Caco-2 (cell line): ENCODE results near the gene PTPRN2. TPM values are rescaled to one million over a fixed set of nuclear protein-coding genes. Genes with fewer than 3 reads are reported as not detected.

Experiments used
- BruUV-seq: library from RNA; stranded (reverse); fragments of 400-500 nt; replicated peaks from 2 replicates; lab custom pipeline; 2021; lab: Mats Ljungman, UMichigan
- CTCF ChIA-PET: fragments of 300-600 bp; sonication (Branson Sonifier 250); formaldehyde crosslinking; loops from one replicate; lab custom pipeline; 2022; ENCODE audit warnings: antibody characterized with exemption; lab: Charles Lee
- POLR2A ChIA-PET: fragments of 300-600 bp; sonication (Branson Sonifier 250); formaldehyde crosslinking; loops from one replicate; lab custom pipeline; 2022; ENCODE audit warnings: antibody characterized with exemption; lab: Charles Lee
- DNase-seq, 2 experiments: peaks; one replicate each; pipeline versions ENCODE4 v3.0.0 to v3.0.0-alpha.2; 2020 to 2022
- H3K27me3 ChIP-seq: replicated peaks from 2 replicates; pipeline ENCODE4 v1.6.0; 2011; ENCODE audit warnings: low read length; ENCODE audit not compliant: control insufficient read depth, insufficient read depth
- H3K36me3 ChIP-seq: 2 replicates; pipeline ENCODE4 v1.5.1; 2011; ENCODE audit warnings: low read length; ENCODE audit not compliant: control insufficient read depth, insufficient read depth
- H3K4me1 ChIP-seq: fragments of 250-450 bp; sonication (Bioruptor Pico); 2 replicates; pipeline ENCODE4 v1.5.1; 2020; ENCODE audit warnings: mild to moderate bottlenecking
- H3K4me3 ChIP-seq: 2 replicates; pipeline ENCODE4 v1.5.1; 2011; ENCODE audit warnings: low read depth, mild to moderate bottlenecking, control low read depth, low read length
- H3K9me3 ChIP-seq: fragments of 250-450 bp; sonication (Bioruptor Pico); 2 replicates; pipeline ENCODE4 v1.5.1; 2020; ENCODE audit warnings: mild to moderate bottlenecking, moderate library complexity
- H3K27ac Mint-ChIP-seq: one replicate; pipeline ENCODE4 v1.8.0; 2022; ENCODE audit warnings: mixed read lengths; ENCODE audit not compliant: unreplicated experiment
- H3K27me3 Mint-ChIP-seq: one replicate; pipeline ENCODE4 v1.8.0; 2022; ENCODE audit warnings: mixed read lengths; ENCODE audit not compliant: insufficient read depth, unreplicated experiment
- H3K36me3 Mint-ChIP-seq: one replicate; pipeline ENCODE4 v1.8.0; 2022; ENCODE audit warnings: mild to moderate bottlenecking, mixed read lengths; ENCODE audit not compliant: insufficient read depth, unreplicated experiment
- H3K4me1 Mint-ChIP-seq: one replicate; pipeline ENCODE4 v1.8.0; 2022; ENCODE audit warnings: low read depth, mixed read lengths; ENCODE audit not compliant: unreplicated experiment
- H3K4me3 Mint-ChIP-seq: one replicate; pipeline ENCODE4 v1.8.0; 2022; ENCODE audit warnings: mild to moderate bottlenecking, moderate library complexity, mixed read lengths; ENCODE audit not compliant: unreplicated experiment
- H3K9me3 Mint-ChIP-seq: one replicate; pipeline ENCODE4 v1.8.0; 2022; ENCODE audit warnings: mixed read lengths; ENCODE audit not compliant: unreplicated experiment
- CTCF ChIP-seq, 2 experiments: fragments of 200-600 bp in 1 of 2; IDR thresholded peaks; 1 replicate in 1 of 2; 2 replicates in 1 of 2; pipeline versions ENCODE4 v1.5.1 to v1.8.0; 2011 to 2022; ENCODE audit warnings: antibody characterized with exemption in 1 of 2, control low read depth in 1 of 2, inconsistent platforms in 1 of 2, low read depth in 1 of 2, low read length in 1 of 2, mild to moderate bottlenecking in 1 of 2, moderate library complexity in 1 of 2; ENCODE audit not compliant: insufficient read depth in 1 of 2, severe bottlenecking in 1 of 2, unreplicated experiment in 1 of 2
- intact Hi-C: fragments of 100-400 bp; cut with micrococcal nuclease; formaldehyde crosslinking; loops from one replicate; pipeline ENCODE4 v1.10.0; 2022; ENCODE audit not compliant: unreplicated experiment
- total RNA-seq: library from RNA; stranded (reverse); gene quantifications from 2 replicates; pipeline ENCODE4 v1.2.3, GENCODE V29; 2022

The PTPRN2 gene
- total RNA-seq, 1 experiment from 2014 or later: 1.4 TPM

- no peak overlapping the region for H3K27ac Mint-ChIP-seq
- H3K4me3 ChIP-seq: no peak overlapping the region
- no TSS peak for BruUV-seq
Measured at GRCh38 chr7:157889480-157889879, 698.1 kb downstream of the PTPRN2 start.

GRCh38 chr7:157888579-157888978 is 699.0 kb downstream of the PTPRN2 start:
- Mint-ChIP-seq H3K4me3 (no peak overlapping the region), H3K4me1 (no peaks in the 10 kb centered on the region), H3K36me3 (no peaks in the 10 kb centered on the region), H3K9me3 (peaks cover 14% of the 10 kb centered on the region), H3K27me3 (no peaks in the 10 kb centered on the region), H3K27ac (no peak overlapping the region)
- Histone ChIP-seq H3K4me1 (no peaks in the 10 kb centered on the region), H3K36me3 (no peaks in the 10 kb centered on the region), H3K9me3 (no peaks in the 10 kb centered on the region), H3K4me3 (no peak overlapping the region), H3K27me3 (no peaks in the 10 kb centered on the region)
- DNase-seq: no peak
- no TSS peak for BruUV-seq
- ChIA-PET POLR2A (no interaction called here), CTCF (no interaction called here)
- intact Hi-C loops: no loop called here
- no peak for TF ChIP-seq CTCF (IDR thresholded peaks at IDR 0.05; ENCODE audit: insufficient read depth in 1 of 2, low read depth in 1 of 2, low read length in 1 of 2, severe bottlenecking in 1 of 2, unreplicated experiment in 1 of 2)

More at GRCh38 chr7:157889480-157889879, 698.1 kb downstream of the PTPRN2 start:
- Histone ChIP-seq H3K36me3 (no peaks in the 10 kb centered on the region), H3K4me1 (no peaks in the 10 kb centered on the region), H3K9me3 (no peaks in the 10 kb centered on the region), H3K27me3 (no peaks in the 10 kb centered on the region)
- Mint-ChIP-seq H3K36me3 (no peaks in the 10 kb centered on the region), H3K4me3 (no peak overlapping the region), H3K4me1 (no peaks in the 10 kb centered on the region), H3K27me3 (no peaks in the 10 kb centered on the region), H3K9me3 (peaks cover 14% of the 10 kb centered on the region)
- ChIA-PET CTCF (no interaction called here), POLR2A (no interaction called here)
- DNase-seq: no peak
- no peak for TF ChIP-seq CTCF (IDR thresholded peaks at IDR 0.05; ENCODE audit: insufficient read depth in 1 of 2, low read depth in 1 of 2, low read length in 1 of 2, severe bottlenecking in 1 of 2, unreplicated experiment in 1 of 2)
- intact Hi-C loops: no loop called here

- Mint-ChIP-seq H3K9me3 (peaks cover 14% of the 10 kb centered on the region), H3K4me1 (no peaks in the 10 kb centered on the region), H3K4me3 (no peak overlapping the region), H3K27me3 (no peaks in the 10 kb centered on the region), H3K36me3 (no peaks in the 10 kb centered on the region), H3K27ac (no peak overlapping the region)
- BruUV-seq: no TSS peak
- no peaks in the 10 kb centered on the region for H3K27me3 ChIP-seq
- ChIA-PET CTCF (no interaction called here), POLR2A (no interaction called here)
- intact Hi-C loops: no loop called here
- no peaks in the 10 kb centered on the region for H3K9me3 ChIP-seq
- no peak overlapping the region for H3K4me3 ChIP-seq
- no peak for DNase-seq
- H3K36me3 ChIP-seq: no peaks in the 10 kb centered on the region
- H3K4me1 ChIP-seq: no peaks in the 10 kb centered on the region
- TF ChIP-seq CTCF (IDR thresholded peaks at IDR 0.05; ENCODE audit: insufficient read depth in 1 of 2, low read depth in 1 of 2, low read length in 1 of 2, severe bottlenecking in 1 of 2, unreplicated experiment in 1 of 2): no peak
Measured at GRCh38 chr7:157887400-157887799, 700.2 kb downstream of the PTPRN2 start.
